NCI-H2029 (cell line): Measurements from ENCODE around the gene TFE3.
A peak's percentile ranks its signal among the peaks of the same experiment; 100 is the strongest.

Experiments
- DNase-seq: peaks from one replicate; lab custom pipeline; 2025; lab: John Stamatoyannopoulos, UW

Gene TFE3

GRCh38 chrX:49060914-49061313, 17.8 kb upstream of the TFE3 start:
- DNase-seq, result no peak

DNA sequence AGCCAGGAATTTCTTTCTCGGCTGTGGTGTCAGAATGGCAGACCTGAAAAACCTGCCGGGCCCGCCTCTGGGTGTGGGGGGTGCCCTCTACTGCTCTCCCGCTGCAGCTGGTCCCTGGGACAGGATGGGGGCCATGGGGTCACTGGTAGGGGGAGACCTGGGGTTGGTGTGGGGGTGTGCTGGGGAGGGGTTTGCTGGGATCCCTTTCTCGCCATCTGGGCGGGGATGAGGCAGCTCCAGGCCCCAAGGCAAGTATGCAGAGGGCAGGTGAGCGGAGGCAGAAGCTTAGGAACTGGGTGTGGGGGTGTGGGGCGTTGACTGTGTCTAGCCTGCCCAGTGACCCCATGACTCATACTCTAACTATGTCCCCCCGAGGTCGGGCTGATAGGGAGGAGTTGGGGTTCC, 16.5 kb upstream of the TFE3 start:
- DNase-seq, result no peak

GRCh38 chrX:49059201-49059600, 16.0 kb upstream of the TFE3 start:
- no peak for DNase-seq

GRCh38 chrX:49058794-49059193, 15.6 kb upstream of the TFE3 start, which contains the start of gene CCDC120:
Gene CCDC120 (plus strand): TSS chrX:49058999. CDS start chrX:49062042, 3,043 bp downstream.
- peak; percentile 16 for DNase-seq

- no peak for DNase-seq
Observed at GRCh38 chrX:49054073-49054762, 11.1 kb upstream of the TFE3 start.

DNA sequence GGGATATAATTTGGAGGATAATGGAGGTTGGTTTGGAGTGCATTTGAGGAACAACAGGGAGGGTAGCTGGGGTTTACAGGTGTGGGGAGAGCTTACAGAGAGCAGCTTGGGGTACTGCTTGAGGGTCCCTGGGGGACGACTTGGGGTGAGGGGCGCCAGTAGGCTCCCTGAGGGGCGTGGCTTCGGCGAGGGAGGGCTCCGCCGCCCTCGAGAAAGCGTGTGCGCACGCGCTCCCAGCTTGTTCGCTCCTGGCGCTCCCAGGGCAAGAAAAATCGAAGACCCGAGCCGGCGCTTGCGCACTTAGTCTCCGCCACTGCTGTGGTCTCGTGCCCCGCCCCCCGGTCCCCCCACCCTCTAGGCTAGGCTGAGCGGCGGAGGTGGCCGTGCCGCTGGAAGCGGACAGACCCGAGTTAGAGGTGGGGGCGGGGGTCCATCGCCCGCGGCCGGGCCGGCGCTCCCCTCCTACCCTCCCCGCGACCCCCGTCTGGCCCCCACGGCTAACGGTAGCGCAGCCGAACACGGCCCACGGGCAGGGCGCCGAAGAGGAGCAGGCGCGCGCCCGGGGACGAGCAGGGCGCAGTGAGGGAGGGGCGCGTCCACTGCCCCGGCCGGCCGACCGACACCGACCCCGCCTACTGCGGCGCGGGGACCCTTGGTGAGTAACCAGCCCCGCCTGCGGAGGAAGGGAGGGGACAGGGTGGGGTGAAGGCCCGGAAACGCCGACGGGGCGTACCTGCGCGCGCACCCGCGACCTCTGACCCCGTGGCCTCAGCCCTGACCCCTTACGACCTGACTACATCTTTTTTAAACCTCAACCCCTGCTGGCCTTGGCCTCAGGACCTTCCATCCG, 10.3 kb upstream of the TFE3 start:
- DNase-seq, result peak; percentile 40

DNA sequence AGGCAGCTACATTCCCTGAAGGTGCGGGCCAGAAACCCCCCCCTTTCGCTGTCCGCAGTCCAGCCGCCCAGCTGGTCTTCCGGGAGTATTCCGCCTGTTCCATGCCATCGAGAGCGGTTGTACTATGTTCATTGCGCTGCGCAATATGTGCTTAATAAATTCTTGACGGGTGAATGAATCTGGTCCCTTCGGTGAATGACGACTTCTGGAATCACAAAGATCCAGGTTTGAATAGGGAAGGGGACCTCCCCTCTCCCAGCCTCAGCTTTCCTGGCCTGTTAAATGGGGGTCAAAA, 777 bp upstream of the TFE3 start:
- DNase-seq, result no peak

- DNase-seq, result no peak
Observed at GRCh38 chrX:49042581-49043219, 457 bp downstream of the TFE3 start.

GRCh38 chrX:49041744-49042580, 1.2 kb downstream of the TFE3 start:
- no peak for DNase-seq

DNA sequence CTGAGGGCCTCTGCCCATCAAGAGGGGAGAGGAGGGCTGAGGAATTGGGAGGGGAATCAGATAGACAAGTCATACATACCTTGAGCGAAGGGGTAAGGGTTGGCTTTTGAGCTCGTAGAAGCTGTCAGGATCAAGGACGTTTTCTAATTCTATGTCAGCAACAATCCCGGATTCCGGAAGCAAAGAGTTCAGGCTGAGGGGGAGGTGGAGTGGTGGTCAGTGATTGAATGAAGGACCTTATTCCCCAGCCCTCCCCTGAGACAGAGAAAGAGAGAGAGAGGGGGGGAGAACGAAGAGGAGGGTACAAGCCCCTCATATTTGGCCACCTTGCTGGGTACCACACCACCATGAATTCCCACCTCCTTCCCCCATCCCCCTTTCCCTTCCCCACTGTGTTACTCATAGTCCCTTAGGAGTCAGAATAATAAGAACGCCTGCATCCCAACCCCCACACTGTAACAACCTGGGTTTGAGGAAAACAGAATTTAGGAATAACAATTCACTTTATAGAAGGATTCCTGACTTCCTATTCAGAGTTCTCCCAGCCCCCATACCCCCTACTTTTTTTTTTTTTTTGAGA, 2.7 kb downstream of the TFE3 start:
- DNase-seq, result no peak

DNA sequence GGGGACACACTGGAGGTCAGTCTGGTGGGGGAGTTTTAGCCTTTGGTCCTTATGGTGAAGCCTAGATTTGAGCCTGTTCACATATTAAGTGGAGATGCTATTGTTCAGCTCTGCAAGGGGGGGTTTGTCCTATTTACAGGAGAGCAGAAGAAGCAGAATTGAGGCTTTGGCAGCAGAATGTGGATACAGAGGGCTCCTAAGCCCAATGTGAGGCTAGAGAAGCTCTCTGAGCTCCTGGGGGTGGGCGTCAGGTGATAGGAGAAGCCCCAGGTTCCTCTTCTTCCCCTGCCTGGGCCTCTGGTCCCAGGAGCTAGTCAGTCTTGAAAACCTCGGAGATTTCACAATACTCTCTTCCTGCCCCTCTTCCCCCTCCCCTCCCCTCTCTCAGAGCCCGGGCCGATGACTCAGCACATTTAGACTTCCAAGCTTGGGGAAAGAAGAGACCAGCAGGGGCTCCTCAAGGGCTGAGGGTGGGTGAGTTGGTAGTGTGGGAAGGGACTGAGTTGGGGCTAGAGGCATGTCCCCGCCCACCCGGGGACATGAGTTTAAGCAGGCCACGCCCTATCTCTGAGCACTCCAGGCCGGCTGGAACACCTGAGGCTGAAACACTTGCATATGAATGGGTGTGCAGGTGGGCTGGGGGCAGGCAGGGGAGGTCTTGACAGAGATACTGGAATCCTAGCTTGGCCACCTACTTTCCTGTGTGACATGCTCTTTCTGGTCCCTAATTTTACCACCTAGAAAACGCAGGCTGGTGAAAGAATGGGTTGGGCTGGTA, 3.4 kb downstream of the TFE3 start:
- DNase-seq, result no peak

- DNase-seq, result no peak
Observed at GRCh38 chrX:49037883-49038475, 5.2 kb downstream of the TFE3 start.

- DNase-seq, result no peak
Observed at GRCh38 chrX:49030283-49030682, 12.9 kb downstream of the TFE3 start.

GRCh38 chrX:49029876-49030275, 13.3 kb downstream of the TFE3 start:
- no peak for DNase-seq

- DNase-seq, result no peak
Observed at GRCh38 chrX:49019599-49020249, 23.4 kb downstream of the TFE3 start.

GRCh38 chrX:49019050-49019449, 24.1 kb downstream of the TFE3 start:
- DNase-seq, result no peak

DNA sequence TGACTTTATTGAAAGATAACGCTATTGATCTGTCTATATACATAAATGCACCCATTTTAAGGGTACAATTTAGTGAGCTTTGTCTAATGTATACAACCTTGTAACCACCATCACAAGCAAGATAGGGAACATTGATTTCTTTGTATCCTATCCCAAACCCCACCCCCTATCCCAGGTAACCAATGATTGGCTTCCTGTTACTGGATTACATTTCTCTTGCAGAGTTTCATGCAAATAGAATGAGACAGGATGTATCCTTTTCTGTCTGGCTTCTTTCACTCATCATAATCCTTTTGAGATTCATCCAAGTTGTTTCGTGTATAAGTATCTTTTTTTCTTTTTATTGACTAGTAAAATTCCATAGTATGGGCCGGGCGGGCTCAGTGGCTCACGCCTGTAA, 39.5 kb downstream of the TFE3 start:
- DNase-seq, result no peak

DNA sequence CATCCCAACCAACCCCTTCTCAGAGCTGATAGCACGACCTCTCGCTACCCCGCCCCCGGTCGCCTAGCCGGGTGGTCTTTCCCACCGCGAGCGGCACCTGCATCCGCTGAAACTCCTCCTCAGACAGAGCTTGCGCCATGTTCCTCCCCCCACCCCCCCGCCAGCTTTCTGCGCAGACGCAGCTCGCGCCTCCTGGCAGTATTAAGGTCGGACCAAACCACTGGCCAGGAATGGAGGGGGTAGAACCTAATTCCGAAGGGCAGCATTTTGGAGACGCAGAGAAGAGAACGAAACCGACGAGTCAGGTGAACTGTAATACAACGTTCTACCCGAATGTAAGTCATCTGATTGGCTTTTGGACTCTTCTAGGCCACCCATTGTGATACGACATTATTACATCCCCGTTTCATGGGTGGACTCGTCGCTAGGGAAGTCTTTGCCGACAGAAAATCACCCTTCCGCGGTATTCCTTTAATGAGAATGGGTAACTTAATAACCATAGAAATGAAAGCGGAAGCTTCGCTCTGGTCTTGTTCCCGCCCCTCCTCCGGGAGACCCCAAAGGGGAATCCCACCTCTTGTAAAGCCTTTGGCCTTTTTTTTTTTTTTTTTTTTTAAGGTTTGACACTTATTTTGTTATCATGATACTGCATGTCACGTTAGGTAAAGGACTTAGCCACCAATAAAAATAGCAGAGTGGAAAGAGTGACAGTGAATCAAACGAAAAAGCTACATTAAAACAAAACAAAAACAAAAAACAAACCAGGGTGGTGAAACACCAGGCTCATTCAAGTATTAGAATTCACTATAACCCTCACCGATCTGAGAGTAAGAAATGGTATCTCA, 40.8 kb downstream of the TFE3 start, which contains the start of gene GRIPAP1:
Gene GRIPAP1 (minus strand): TSS at position 174 of the 845 bp plus-strand sequence. CDS start 35 bp downstream, at position 139.
- peak; percentile 84 for DNase-seq

DNA sequence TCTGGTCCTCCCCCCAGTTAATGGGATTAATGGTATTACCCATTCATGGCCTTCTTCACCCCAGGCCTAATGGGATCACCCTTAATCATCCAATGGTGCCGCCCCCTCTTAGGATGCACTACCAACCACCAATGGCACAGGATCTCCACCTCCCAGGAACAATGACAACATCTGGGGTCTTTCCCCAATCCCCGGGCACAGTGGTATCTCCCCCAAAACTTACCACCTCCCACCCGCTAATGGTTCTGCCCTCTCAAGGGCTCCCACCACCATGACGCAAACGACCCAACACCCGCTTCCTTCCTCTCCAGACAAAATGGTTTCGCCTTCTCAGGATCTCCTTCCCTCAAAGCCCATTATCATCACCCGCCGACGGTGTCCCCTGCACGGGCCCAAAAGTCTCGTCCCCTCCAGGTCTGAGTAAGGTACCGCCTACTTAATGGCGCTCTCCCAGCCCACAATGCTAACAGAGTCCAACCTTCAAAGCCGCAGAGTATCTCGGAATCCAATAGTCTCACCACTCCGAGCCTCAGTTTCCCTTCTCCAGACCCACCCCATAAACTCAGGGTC, 41.6 kb downstream of the TFE3 start:
- DNase-seq, result peak; percentile 15
